HepG2 (cell line): Measurements from ENCODE around the gene MC1R. TPM values are rescaled to one million over a fixed set of nuclear protein-coding genes. Genes with fewer than 3 reads are reported as not detected.

ENCODE experiments used
- ATRX ChIP-seq: sonication (generic); formaldehyde crosslinking; IDR thresholded peaks from 2 replicates; pipeline ENCODE4 v1.4.0; 2020; ENCODE audit warnings: missing genetic modification reagents, borderline replicate concordance
- CBX5 ChIP-seq: sonication (generic); formaldehyde crosslinking; IDR thresholded peaks from 2 replicates; pipeline ENCODE4 v1.4.0; 2020; ENCODE audit warnings: missing genetic modification reagents, borderline replicate concordance
- FOXM1 ChIP-seq: sonication (generic); formaldehyde crosslinking; IDR thresholded peaks from 2 replicates; pipeline ENCODE4 v1.5.0; 2020; ENCODE audit warnings: missing genetic modification reagents
- GRHL1 ChIP-seq: sonication (generic); formaldehyde crosslinking; conservative IDR thresholded peaks from 2 replicates; pipeline ENCODE4 v1.8.0; 2022; ENCODE audit warnings: missing genetic modification reagents
- KDM5A ChIP-seq: fragments of 200-600 bp; sonication (generic); IDR thresholded peaks from 2 replicates; pipeline ENCODE4 v1.7.0; 2018; ENCODE audit warnings: antibody characterized with exemption, mild to moderate bottlenecking, low read length, borderline replicate concordance
- KDM5B ChIP-seq: sonication (generic); formaldehyde crosslinking; IDR thresholded peaks from 2 replicates; pipeline ENCODE4 v1.4.0; 2020; ENCODE audit warnings: missing genetic modification reagents, mild to moderate bottlenecking, borderline replicate concordance
- KDM6A ChIP-seq: IDR thresholded peaks from 2 replicates; pipeline ENCODE4 v1.6.1; 2016; ENCODE audit warnings: low read depth
- NFE2L1 ChIP-seq: sonication (generic); formaldehyde crosslinking; IDR thresholded peaks from 2 replicates; pipeline ENCODE4 v1.4.0; 2020; ENCODE audit warnings: missing genetic modification reagents, mild to moderate bottlenecking, borderline replicate concordance
- NFKB2 ChIP-seq: sonication (generic); formaldehyde crosslinking; IDR thresholded peaks from 2 replicates; pipeline ENCODE4 v1.4.0; 2020; ENCODE audit warnings: missing genetic modification reagents, borderline replicate concordance
- PLRG1 ChIP-seq: fragments of 450-650 bp; conservative IDR thresholded peaks from 2 replicates; pipeline ENCODE4 v1.6.1; 2016
- PRMT3 ChIP-seq: sonication (generic); formaldehyde crosslinking; IDR thresholded peaks from 2 replicates; pipeline ENCODE4 v1.8.1; 2022; ENCODE audit warnings: low read depth, mild to moderate bottlenecking, moderate library complexity, missing genetic modification reagents, borderline replicate concordance
- SIN3A ChIP-seq: IDR thresholded peaks from 2 replicates; pipeline ENCODE4 v1.6.1; 2011; ENCODE audit warnings: low read depth, mild to moderate bottlenecking, control low read depth, low read length, borderline replicate concordance
- SP2 ChIP-seq: sonication (generic); formaldehyde crosslinking; IDR thresholded peaks from 2 replicates; pipeline ENCODE4 v1.5.1; 2020; ENCODE audit warnings: mild to moderate bottlenecking, missing genetic modification reagents
- XBP1 ChIP-seq: sonication (generic); formaldehyde crosslinking; IDR thresholded peaks from 2 replicates; pipeline ENCODE4 v1.5.0; 2020; ENCODE audit warnings: missing genetic modification reagents
- ZFP37 ChIP-seq: sonication (generic); formaldehyde crosslinking; IDR thresholded peaks from 2 replicates; pipeline ENCODE4 v1.4.0; 2020; ENCODE audit warnings: missing genetic modification reagents, borderline replicate concordance
- ZMAT3 ChIP-seq: sonication (generic); formaldehyde crosslinking; conservative IDR thresholded peaks from 2 replicates; pipeline ENCODE4 v1.7.0; 2021; ENCODE audit warnings: missing genetic modification reagents
- ZNF329 ChIP-seq: sonication (generic); formaldehyde crosslinking; IDR thresholded peaks from 2 replicates; pipeline ENCODE4 v1.9.0; 2021; ENCODE audit warnings: low read depth, mild to moderate bottlenecking, missing genetic modification reagents
- ZNF567 ChIP-seq: sonication (generic); formaldehyde crosslinking; IDR thresholded peaks from 2 replicates; pipeline ENCODE4 v1.8.1; 2023; ENCODE audit warnings: mild to moderate bottlenecking, missing genetic modification reagents, borderline replicate concordance
- ZNF652 ChIP-seq: IDR thresholded peaks from 2 replicates; pipeline ENCODE4 v1.6.1; 2016; ENCODE audit warnings: low read depth, borderline replicate concordance
- ZNF691 ChIP-seq: sonication (generic); formaldehyde crosslinking; IDR thresholded peaks from 2 replicates; pipeline ENCODE4 v1.4.0; 2020; ENCODE audit warnings: missing genetic modification reagents, low read depth, mild to moderate bottlenecking, borderline replicate concordance
- ZNF749 ChIP-seq: sonication (generic); formaldehyde crosslinking; IDR thresholded peaks from 2 replicates; pipeline ENCODE4 v1.8.0; 2022; ENCODE audit warnings: mild to moderate bottlenecking, missing genetic modification reagents, moderate library complexity, borderline replicate concordance
- ZNF784 ChIP-seq: sonication (generic); formaldehyde crosslinking; IDR thresholded peaks from 2 replicates; pipeline ENCODE4 v1.5.1; 2020; ENCODE audit warnings: missing genetic modification reagents, mild to moderate bottlenecking, borderline replicate concordance
- polyA plus RNA-seq, 8 experiments: library from polyadenylated mRNA; depleted of rRNA in 3 of 8; stranded (reverse) in 7 of 8; unstranded in 1 of 8; fragments of >200 nt; fragmentation: Illumina TruSeq in 4 of 8; extraction: Trizol in 4 of 8; gene quantifications; 2 replicates each; pipeline versions ENCODE4 v1.2.1 to v1.2.3, GENCODE V29; 2011 to 2016; ENCODE audit warnings: low read depth in 4 of 8, missing spikeins in 1 of 8, mixed read lengths in 1 of 8; ENCODE audit not compliant: insufficient read depth in 1 of 8
- total RNA-seq, 5 experiments: library from RNA; depleted of rRNA; stranded (reverse); fragments of >200 nt; fragmentation: Illumina TruSeq; extraction: Trizol; gene quantifications; 2 replicates each; pipeline ENCODE4 v1.2.3, GENCODE V29; 2016; ENCODE audit warnings: low read depth in 1 of 5
- TF ChIP-seq, protein P1 (sequence below), 2 experiments: sonication (generic) in 1 of 2; formaldehyde crosslinking in 1 of 2; IDR thresholded peaks; 2 replicates each; pipeline versions ENCODE4 v1.4.0 to v1.6.1; 2016 to 2020; ENCODE audit warnings: borderline replicate concordance in 1 of 2, low read depth in 1 of 2, mild to moderate bottlenecking in 1 of 2, missing genetic modification reagents in 1 of 2

MC1R gene
- total and polyA plus RNA-seq, 2 of the 13 experiments (the other 11 are each of a cell fraction or from before 2014, with no cell fraction given): 9.1 to 14.8 TPM

- TF ChIP-seq KDM5A (peak; percentile 68; the same call in 1 of the 2 replicates), ZNF567 (CRISPR knock-in tag) (no peak), ATRX (no peak), FOXM1 (CRISPR knock-in tag) (no peak), PLRG1 (no peak), KDM6A (CRISPR knock-in tag) (no peak), ZNF652 (CRISPR knock-in tag) (no peak; the same call in 1 of the 2 replicates), ZNF691 (no peak), ZNF749 (CRISPR knock-in tag) (no peak), ZNF329 (no peak; the same call in 1 of the 2 replicates), GRHL1 (CRISPR knock-in tag) (no peak), KDM5B (CRISPR knock-in tag) (peak; percentile 19; the same call in 1 of the 2 replicates), ZFP37 (CRISPR knock-in tag) (0 out of 2 replicates have a peak, but pooled peaks have one; percentile 44), NFKB2 (CRISPR knock-in tag) (no peak), ZNF784 (CRISPR knock-in tag) (no peak), SP2 (CRISPR knock-in tag) (peak; percentile 58; the same call in 1 of the 2 replicates), NFE2L1 (CRISPR knock-in tag) (no peak; the same call in 1 of the 2 replicates), XBP1 (CRISPR knock-in tag) (no peak), CBX5 (CRISPR knock-in tag) (no peak), ZMAT3 (CRISPR knock-in tag) (no peak; the same call in none of the 2 replicates), PRMT3 (CRISPR knock-in tag) (no peak), SIN3A (peak; percentile 86; the same call in 1 of the 2 replicates)
- TF ChIP-seq, protein P1, sequence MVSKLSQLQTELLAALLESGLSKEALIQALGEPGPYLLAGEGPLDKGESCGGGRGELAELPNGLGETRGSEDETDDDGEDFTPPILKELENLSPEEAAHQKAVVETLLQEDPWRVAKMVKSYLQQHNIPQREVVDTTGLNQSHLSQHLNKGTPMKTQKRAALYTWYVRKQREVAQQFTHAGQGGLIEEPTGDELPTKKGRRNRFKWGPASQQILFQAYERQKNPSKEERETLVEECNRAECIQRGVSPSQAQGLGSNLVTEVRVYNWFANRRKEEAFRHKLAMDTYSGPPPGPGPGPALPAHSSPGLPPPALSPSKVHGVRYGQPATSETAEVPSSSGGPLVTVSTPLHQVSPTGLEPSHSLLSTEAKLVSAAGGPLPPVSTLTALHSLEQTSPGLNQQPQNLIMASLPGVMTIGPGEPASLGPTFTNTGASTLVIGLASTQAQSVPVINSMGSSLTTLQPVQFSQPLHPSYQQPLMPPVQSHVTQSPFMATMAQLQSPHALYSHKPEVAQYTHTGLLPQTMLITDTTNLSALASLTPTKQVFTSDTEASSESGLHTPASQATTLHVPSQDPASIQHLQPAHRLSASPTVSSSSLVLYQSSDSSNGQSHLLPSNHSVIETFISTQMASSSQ (IDR thresholded peaks at IDR 0.05; ENCODE audit: low read depth): no peak
- TF ChIP-seq, protein P1 (CRISPR knock-in tag; IDR thresholded peaks at IDR 0.05; ENCODE audit: borderline replicate concordance): 0 out of 2 replicates have a peak, but pooled peaks have one; percentile 17
Observed at GRCh38 chr16:89922477-89922883, 3.8 kb downstream of the MC1R start (continued).
